Fibroblast of pulmonary artery (primary cell): ENCODE measurements around the gene ACOT12.

ENCODE experiments used
- DNase-seq: peaks from one replicate; pipeline ENCODE4 v3.0.0-alpha.2; 2010; ENCODE audit warnings: low read depth
- H3K4me3 ChIP-seq: replicated peaks from 2 replicates; pipeline ENCODE4 v1.5.1; 2011; ENCODE audit warnings: low read depth, mild to moderate bottlenecking, control low read depth, low read length, moderate library complexity
- CTCF ChIP-seq: IDR thresholded peaks from 2 replicates; pipeline ENCODE4 v1.5.1; 2011; ENCODE audit warnings: mild to moderate bottlenecking, control low read depth, low read length, inconsistent platforms; ENCODE audit errors: missing control alignments

The ACOT12 gene

GRCh38 chr5:81359881-81360280, 34.1 kb downstream of the ACOT12 start:
- TF ChIP-seq CTCF, result no peak
- H3K4me3 ChIP-seq, result no peak overlapping the region
- DNase-seq, result no peak

GRCh38 chr5:81359108-81359507, 34.8 kb downstream of the ACOT12 start:
- no peak for DNase-seq
- TF ChIP-seq CTCF, result no peak
- H3K4me3 ChIP-seq, result no peak overlapping the region

- no peak overlapping the region for H3K4me3 ChIP-seq
- DNase-seq, result no peak
- no peak for TF ChIP-seq CTCF
These were observed 38.4 kb downstream of the ACOT12 start for GRCh38 chr5:81355291-81356251.

DNA sequence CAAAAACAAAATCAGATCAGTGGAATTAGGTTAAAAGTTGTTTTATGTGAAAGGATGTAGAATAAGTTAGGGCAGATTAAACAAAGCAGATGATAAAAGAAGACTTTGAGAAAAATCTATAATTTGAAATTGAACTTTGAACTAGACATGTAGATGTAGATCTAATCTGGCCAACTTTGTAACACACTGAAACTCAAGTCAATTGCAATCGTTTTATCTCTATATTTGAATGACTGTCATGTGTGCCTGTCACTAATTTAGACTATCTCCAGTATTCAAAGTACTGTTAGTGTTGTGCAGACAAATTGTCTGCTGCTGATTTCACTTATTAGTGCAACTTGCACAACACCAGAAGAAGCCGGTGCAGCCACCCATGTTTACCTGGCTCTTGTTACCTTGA, 39.8 kb downstream of the ACOT12 start:
- no peak overlapping the region for H3K4me3 ChIP-seq
- DNase-seq, result no peak
- TF ChIP-seq CTCF, result no peak

DNA sequence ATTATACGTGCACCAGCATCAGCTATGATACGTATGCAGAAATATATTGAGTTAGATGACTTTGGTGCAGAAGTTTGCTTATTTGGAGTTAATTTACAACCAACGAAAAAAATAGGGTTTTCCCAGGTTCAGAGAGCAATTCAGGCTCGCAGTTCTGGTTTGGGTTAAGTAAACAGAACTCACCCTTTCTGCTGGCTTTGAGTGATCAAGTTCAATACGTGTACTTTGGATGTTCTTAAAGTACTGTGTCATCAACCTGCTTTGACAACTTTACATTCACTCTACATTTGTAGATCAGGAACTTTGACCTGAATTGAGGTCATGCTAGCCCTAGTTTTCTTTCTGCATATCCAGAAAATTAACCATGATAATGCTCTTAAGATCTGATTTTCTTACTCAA, 40.7 kb downstream of the ACOT12 start:
- DNase-seq, result no peak
- TF ChIP-seq CTCF, result no peak

GRCh38 chr5:81350507-81350906, 43.4 kb downstream of the ACOT12 start:
- no peak overlapping the region for H3K4me3 ChIP-seq
- no peak for TF ChIP-seq CTCF
- DNase-seq, result no peak

More for the DNA sequence above, 40.7 kb downstream of the ACOT12 start:
- H3K4me3 ChIP-seq, result no peak overlapping the region

- DNase-seq, result no peak
- no peak for TF ChIP-seq CTCF
- no peak overlapping the region for H3K4me3 ChIP-seq
These were observed 44.8 kb downstream of the ACOT12 start for GRCh38 chr5:81349161-81349560.
